GM12878 (cell line): ENCODE results near the gene KCNMB4. TPM values are rescaled to one million over a fixed set of nuclear protein-coding genes. Genes with fewer than 3 reads are reported as not detected.

Source experiments
- ATAC-seq: fragments of 200-7000 bp; cut with Tn5 transposase; 3 replicates; pipeline ENCODE4 v1.9.1; 2020; ENCODE audit warnings: mild to moderate bottlenecking, moderate library complexity
- Bru-seq: library from RNA; stranded (reverse); fragments of 400-500 nt; gene quantifications from one replicate; lab custom pipeline; 2021; lab: Mats Ljungman, UMichigan
- BruChase-seq, 2 experiments: library from RNA; stranded (reverse); fragments of 400-500 nt; gene quantifications; one replicate each; lab custom pipeline; 2021; lab: Mats Ljungman, UMichigan
- BruUV-seq: library from RNA; stranded (reverse); fragments of 400-500 nt; replicated peaks from 2 replicates; lab custom pipeline; 2021; lab: Mats Ljungman, UMichigan
- CTCF ChIA-PET: fragments of 300-600 bp; sonication (Branson Sonifier 250); formaldehyde crosslinking; extraction: SDS; loops from one replicate; lab custom pipeline; 2021; ENCODE audit warnings: inconsistent platforms; lab: Yijun Ruan, JAX
- POLR2A ChIA-PET: fragments of 350-600 bp; formaldehyde crosslinking; extraction: SDS; loops from one replicate; lab custom pipeline; 2021; ENCODE audit warnings: inconsistent platforms; lab: Charles Lee
- RAD21 ChIA-PET: fragments of 300-600 bp; sonication (Branson Sonifier 250); formaldehyde crosslinking; loops from one replicate; lab custom pipeline; 2023; ENCODE audit warnings: antibody characterized with exemption; ENCODE audit not compliant: unreplicated experiment; lab: Charles Lee
- SMC1A ChIA-PET: fragments of 300-600 bp; sonication (Branson Sonifier 250); formaldehyde crosslinking; loops from one replicate; lab custom pipeline; 2023; ENCODE audit not compliant: unreplicated experiment, uncharacterized antibody; lab: Charles Lee
- DNase-seq: peaks from one replicate; pipeline ENCODE4 v3.0.0-alpha.2; 2011; ENCODE audit warnings: low read depth, low spot score
- FAIRE-seq: peaks from 3 replicates; lab custom pipeline; 2011; peaks lifted over from hg19 to GRCh38; lab: Jason Lieb, UNC
- H2AFZ ChIP-seq: 2 replicates; pipeline ENCODE4 v1.6.0; 2011; ENCODE audit warnings: low read depth, low read length, control low read depth; ENCODE audit not compliant: control insufficient read depth
- H3K27ac ChIP-seq: 2 replicates; pipeline ENCODE4 v1.5.1; 2011; ENCODE audit warnings: control low read depth; ENCODE audit not compliant: control insufficient read depth, insufficient read depth
- H3K27me3 ChIP-seq, 2 experiments: replicated peaks in 1 of 2; 2 replicates each; pipeline versions ENCODE4 v1.6.0 to v1.6.1; 2011; ENCODE audit warnings: low read length in 1 of 2; ENCODE audit not compliant: control insufficient read depth in 2 of 2, insufficient read depth in 2 of 2
- H3K36me3 ChIP-seq, 2 experiments: 2 replicates each; pipeline ENCODE4 v1.5.1; 2011; ENCODE audit warnings: low read length in 1 of 2; ENCODE audit not compliant: control insufficient read depth in 2 of 2, insufficient read depth in 2 of 2
- H3K4me1 ChIP-seq: 2 replicates; pipeline ENCODE4 v1.6.1; 2011; ENCODE audit warnings: mild to moderate bottlenecking, low read length, moderate library complexity, mixed read lengths; ENCODE audit not compliant: control insufficient read depth, insufficient read depth
- H3K4me2 ChIP-seq: 2 replicates; pipeline ENCODE4 v1.6.0; 2011; ENCODE audit warnings: control low read depth; ENCODE audit not compliant: control insufficient read depth, insufficient read depth
- H3K4me3 ChIP-seq: fragments of 200-600 bp; sonication (generic); 2 replicates; pipeline ENCODE4 v1.5.1; 2016
- H3K79me2 ChIP-seq: 2 replicates; pipeline ENCODE4 v1.6.0; 2011; ENCODE audit warnings: low read length; ENCODE audit not compliant: control insufficient read depth, insufficient read depth
- H3K9ac ChIP-seq: 2 replicates; pipeline ENCODE4 v1.8.0; 2011; ENCODE audit warnings: low read length, control low read depth, mixed read lengths; ENCODE audit not compliant: control insufficient read depth, insufficient read depth
- H3K9me3 ChIP-seq: replicated peaks from 3 replicates; pipeline ENCODE4 v1.5.1; 2011; ENCODE audit warnings: mild to moderate bottlenecking, low read length; ENCODE audit not compliant: control insufficient read depth, insufficient read depth
- H4K20me1 ChIP-seq: 2 replicates; pipeline ENCODE4 v1.6.0; 2011; ENCODE audit not compliant: control insufficient read depth, insufficient read depth
- CHD1 ChIP-seq: IDR thresholded peaks from 2 replicates; pipeline ENCODE4 v1.6.1; 2012; ENCODE audit warnings: low read depth, low read length, improper control_type of control experiment
- EGR1 ChIP-seq, 2 experiments: IDR thresholded peaks; 1 replicate in 1 of 2; 2 replicates in 1 of 2; pipeline ENCODE4 v1.6.1; 2011 to 2012; ENCODE audit warnings: low read depth in 2 of 2, low read length in 2 of 2, borderline replicate concordance in 1 of 2, mild to moderate bottlenecking in 1 of 2, moderate library complexity in 1 of 2
- EZH2 ChIP-seq: IDR thresholded peaks from 2 replicates; pipeline ENCODE4 v1.6.1; 2012; ENCODE audit warnings: low read depth, mild to moderate bottlenecking, control low read depth, inconsistent platforms, low read length, borderline replicate concordance; ENCODE audit not compliant: control insufficient read depth
- IKZF1 ChIP-seq: fragments of 450-650 bp; conservative IDR thresholded peaks from 2 replicates; pipeline ENCODE4 v1.6.1; 2017; ENCODE audit warnings: antibody characterized with exemption, mild to moderate bottlenecking
- NFIC ChIP-seq: IDR thresholded peaks from 2 replicates; pipeline ENCODE4 v1.6.1; 2012; ENCODE audit warnings: low read depth, mild to moderate bottlenecking, inconsistent platforms, low read length, moderate library complexity
- NRF1 ChIP-seq: conservative IDR thresholded peaks from 2 replicates; pipeline ENCODE4 v1.6.1; 2011; ENCODE audit warnings: mild to moderate bottlenecking, low read depth, low read length, improper control_type of control experiment
- RB1 ChIP-seq: fragments of 450-650 bp; formaldehyde crosslinking; IDR thresholded peaks from 2 replicates; pipeline ENCODE4 v1.6.1; 2017; ENCODE audit warnings: mild to moderate bottlenecking, borderline replicate concordance
- SIX5 ChIP-seq: IDR thresholded peaks from 2 replicates; pipeline ENCODE4 v1.6.1; 2011; ENCODE audit warnings: mild to moderate bottlenecking, low read depth, low read length, moderate library complexity; ENCODE audit not compliant: severe bottlenecking
- SUPT20H ChIP-seq: IDR thresholded peaks from 2 replicates; pipeline ENCODE4 v1.6.1; 2011; ENCODE audit warnings: low read depth, mild to moderate bottlenecking, low read length, moderate library complexity, borderline replicate concordance; ENCODE audit not compliant: control insufficient read depth
- TCF7 ChIP-seq: IDR thresholded peaks from 2 replicates; pipeline ENCODE4 v1.6.1; 2014; ENCODE audit warnings: antibody characterized with exemption, borderline replicate concordance
- ZBED1 ChIP-seq: IDR thresholded peaks from 2 replicates; pipeline ENCODE4 v1.6.1; 2016; ENCODE audit warnings: borderline replicate concordance
- ZNF274 ChIP-seq: IDR thresholded peaks from one replicate; pipeline ENCODE4 v1.8.0; 2011; ENCODE audit not compliant: insufficient read length, insufficient read depth
- ZSCAN29 ChIP-seq: fragments of 450-650 bp; IDR thresholded peaks from 2 replicates; pipeline ENCODE4 v1.6.1; 2017; ENCODE audit warnings: mild to moderate bottlenecking, moderate library complexity
- ZZZ3 ChIP-seq: IDR thresholded peaks from 2 replicates; pipeline ENCODE4 v1.6.1; 2011; ENCODE audit warnings: low read depth; ENCODE audit not compliant: control insufficient read depth, insufficient read length
- WGBS: methylation state at CpG from one replicate; pipeline ENCODE4 v1.1.6; 2016; ENCODE audit warnings: low lambda C conversion rate; ENCODE audit not compliant: insufficient replicate concordance, insufficient coverage; ENCODE audit errors: missing lambda C conversion rate; 5-methylcytosine and 5-hydroxymethylcytosine counted together
- in situ Hi-C: fragments of 300-500 bp; cut with MboI; formaldehyde crosslinking; loops from 9 replicates; pipeline ENCODE4 v1.14.3; 2018; ENCODE audit warnings: mixed read lengths
- intact Hi-C: fragments of 100-400 bp; cut with micrococcal nuclease; formaldehyde crosslinking; loops from one replicate; pipeline ENCODE4 v1.14.2; 2022; ENCODE audit not compliant: unreplicated experiment
- long read RNA-seq, 2 experiments: library from polyadenylated mRNA; unstranded; transcript quantifications; one replicate each; pipeline ENCODE4 v2.0.0, GENCODE V29; 2019 to 2020
- polyA minus RNA-seq, 3 experiments: library from RNA; depleted of rRNA, polyadenylated mRNA; stranded (reverse); fragments of >200 nt; gene quantifications; 2 replicates each; pipeline ENCODE4 v1.2.3, GENCODE V29; 2011
- polyA plus RNA-seq, 11 experiments: library from polyadenylated mRNA; depleted of rRNA in 4 of 11; unstranded in 6 of 11; stranded (reverse) in 5 of 11; fragments of >200 nt; fragmentation: Nextera tagmentation in 4 of 11; fragmentation: Illumina TruSeq in 1 of 11; extraction: Ambion mirVana in 4 of 11; extraction: Trizol in 1 of 11; gene quantifications; 1 replicate in 1 of 11; 2 replicates in 10 of 11; pipeline versions ENCODE4 v1.2.1 to v1.2.3, GENCODE V29; 2011 to 2016; ENCODE audit warnings: inconsistent platforms in 2 of 11, missing spikeins in 2 of 11, low read depth in 1 of 11
- total RNA-seq, 4 experiments: library from RNA; depleted of rRNA in 3 of 4; stranded (reverse); fragments of >200 nt in 3 of 4; fragmentation: Illumina TruSeq in 1 of 4; extraction: Trizol in 1 of 4; gene quantifications; 2 replicates each; pipeline versions ENCODE4 v1.2.1 to v1.2.3, GENCODE V29; 2013 to 2021

KCNMB4 gene
- total RNA-seq (2013; cell fraction: nucleolus; rRNA removed) = 0.31 and 0.39 TPM in 2 replicates
- total RNA-seq (2014; rRNA removed) = 0.05 and 0.06 TPM in 2 replicates
- total RNA-seq (2014; rRNA removed; fragmentation: Illumina TruSeq; extraction: Trizol) = 0.13 and 0.55 TPM in 2 replicates
- total RNA-seq (2021) = 0.13 and 0.21 TPM in 2 replicates
- polyA plus RNA-seq (2011; ENCODE audit: low read depth) = 0.17 TPM
- 0.35 and 0.37 TPM in 2 replicates for polyA plus RNA-seq (2011; rRNA removed)
- 0.23 and 0.33 TPM in 2 replicates for polyA plus RNA-seq (2011; cell fraction: cytosol; rRNA removed)
- polyA plus RNA-seq (2011; cell fraction: nucleus; rRNA removed) = 0.13 and 0.24 TPM in 2 replicates
- 0.31 and 0.46 TPM in 2 replicates for polyA plus RNA-seq (2012)
- 0.03 and 0.15 TPM in 2 replicates for polyA plus RNA-seq (2014; fragmentation: Illumina TruSeq; extraction: Trizol)
- under 1 TPM; 0.06 to 0.20 TPM for polyA plus RNA-seq (2014; fragmentation: Nextera tagmentation; extraction: Ambion mirVana)
- polyA plus RNA-seq (2014; rRNA removed) = 0.18 TPM in 2 replicates
- polyA plus RNA-seq (2016; fragmentation: Nextera tagmentation; extraction: Ambion mirVana) = not detected
- polyA minus RNA-seq (2011; rRNA and poly(A)+ RNA removed) = 0.22 and 0.31 TPM in 2 replicates
- not detected in 2 replicates for polyA minus RNA-seq (2011; cell fraction: cytosol; rRNA and poly(A)+ RNA removed)
- 0.24 and 0.29 TPM in 2 replicates for polyA minus RNA-seq (2011; cell fraction: nucleus; rRNA and poly(A)+ RNA removed)
- Bru-seq, nascent RNA = percentile 39 among the genes with signal in this experiment
- percentile 32 among the genes with signal in this experiment for BruChase-seq, experiment 1, labeled RNA remaining after a 6-hour chase
- BruChase-seq, experiment 2, labeled RNA remaining after a 2-hour chase = percentile 38 among the genes with signal in this experiment
- long read RNA-seq, experiment 1 = 0 reads
- long read RNA-seq, experiment 2, full-length matches to known transcripts = 1 of 3 reads
- long read RNA-seq, experiment 2, partial matches to known transcripts = 0 of 3 reads
- long read RNA-seq, experiment 2, other reads (novel, unspliced or antisense) = 2 of 3 reads

DNA sequence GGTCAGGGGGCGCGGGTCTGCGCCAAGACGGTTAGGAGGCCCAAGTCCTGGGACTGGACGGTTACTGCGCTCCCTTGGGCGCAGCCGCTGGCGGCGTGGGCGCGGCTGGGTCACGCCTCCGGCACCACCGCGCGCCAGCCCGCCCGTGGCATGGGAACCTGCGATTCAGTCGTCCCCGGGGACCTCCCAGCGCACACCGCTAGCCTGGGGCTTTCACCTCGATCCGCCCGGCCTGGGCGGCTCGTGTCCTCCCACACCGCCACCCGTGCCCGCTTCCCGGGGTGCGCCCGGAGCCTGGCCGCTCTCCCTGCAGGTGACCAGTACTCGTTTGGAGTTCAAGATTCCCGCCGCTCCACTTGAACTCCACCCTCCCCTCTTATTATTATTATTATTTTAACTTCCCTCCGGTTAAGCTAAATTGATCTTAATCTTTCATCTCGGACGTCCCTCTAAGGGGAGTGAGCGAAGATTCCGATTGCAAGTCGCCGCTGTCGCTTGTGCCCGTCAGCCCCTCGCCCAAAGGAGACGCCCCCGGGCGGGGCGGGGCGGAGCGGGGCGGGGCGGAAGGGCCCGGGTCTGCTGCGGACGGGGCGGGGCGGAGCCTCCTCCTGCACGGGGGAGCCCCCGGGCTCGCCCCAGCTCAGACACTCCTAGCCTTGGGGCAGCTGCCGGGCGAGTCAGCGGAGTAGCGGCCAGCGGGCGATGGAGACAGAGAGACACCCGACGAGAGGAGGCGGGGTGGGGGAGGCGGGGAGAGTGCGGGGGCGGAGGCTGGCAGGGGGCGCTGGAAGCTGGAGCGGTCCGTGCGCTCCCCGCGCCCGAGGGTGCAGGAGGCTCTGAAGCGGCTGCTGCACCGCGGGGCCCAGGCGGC, at the start of gene KCNMB4:
KCNMB4 (plus strand) TSS at position 643 of the 871 bp plus-strand sequence. CDS start 445 bp downstream, outside the sequence.
- no peaks in the 10 kb centered on the region for H4K20me1 ChIP-seq
- 1% methylated on average over 37 of the region's 88 CpGs for WGBS
- peak; percentile 91 for ATAC-seq
- no peaks in the 10 kb centered on the region for H3K36me3 ChIP-seq
- H3K4me3 ChIP-seq = peak within 1 kb of the TSS; percentile 73
- in situ Hi-C loops = no loop called here
- BruUV-seq = no TSS peak
- peaks cover 5 to 18% of the 10 kb centered on the region in 2 experiments for H3K27me3 ChIP-seq
- SMC1A ChIA-PET = interaction anchor here (1.7 kb wide), 1 partner anchor 119 kb away, joined by 4 read pairs; no protein-coding TSS in a partner anchor
- RAD21 ChIA-PET = interaction anchor here (0.6 to 1.4 kb wide), 7 partner anchors 10 to 463 kb away, joined by 3 to 6 read pairs (median 4); partner anchors contain the start of gene CNOT2
- CTCF ChIA-PET = interaction anchor here (0.8 to 1.3 kb wide), 3 partner anchors 43 to 211 kb away, joined by 3 to 4 read pairs (median 4); no protein-coding TSS in a partner anchor
- peaks cover 15% of the 10 kb centered on the region for H3K4me1 ChIP-seq
- no peak within 1 kb of the TSS for H3K27ac ChIP-seq
- DNase-seq = peak; percentile 7
- peak within 1 kb of the TSS; percentile 79 for H2AFZ ChIP-seq
- intact Hi-C loops = loop anchor here (1.0 to 5.0 kb wide), 2 partner anchors 124 to 211 kb away; partner anchors contain the start of gene CNOT2
- H3K9ac ChIP-seq = peak within 1 kb of the TSS; percentile 34; the same call in 1 of the 2 replicates
- POLR2A ChIA-PET = interaction anchor here (1.2 kb wide), 1 partner anchor 106 kb away, joined by 3 read pairs; no protein-coding TSS in a partner anchor
- FAIRE-seq = no peak
- peak within 1 kb of the TSS; percentile 98 for H3K4me2 ChIP-seq
- no peaks in the 10 kb centered on the region for H3K9me3 ChIP-seq
- no peaks in the 10 kb centered on the region for H3K79me2 ChIP-seq
- no peak for TF ChIP-seq NRF1
- no peak for TF ChIP-seq NFIC
- TF ChIP-seq ZZZ3 = no peak
- no peak for TF ChIP-seq EZH2
- TF ChIP-seq SIX5 = no peak
- TF ChIP-seq IKZF1 = peak; percentile 73
- TF ChIP-seq EGR1 (IDR thresholded peaks at IDR 0.05; ENCODE audit: borderline replicate concordance in 1 of 2, low read depth in 2 of 2, low read length in 2 of 2) = peak in 1 of 2 experiments; percentile 65; a peak in 1 of 3 replicates
- TF ChIP-seq SUPT20H = no peak
- TF ChIP-seq ZSCAN29 = no peak
- TF ChIP-seq TCF7 = no peak
- peak; percentile 85; the same call in 1 of the 2 replicates for TF ChIP-seq RB1
- TF ChIP-seq CHD1 = no peak
- TF ChIP-seq ZNF274 = no peak
- TF ChIP-seq ZBED1 = no peak
